ENCODE results near the gene CFAP57. TPM values are rescaled to one million over a fixed set of nuclear protein-coding genes. Genes with fewer than 3 reads are reported as not detected.
"Not testable (repeated sequence)": the region's sequence is repeated elsewhere in the genome, so short reads cannot be mapped to it uniquely, and the experiment has no call there.

CFAP57 gene
- total RNA-seq, 1 experiment from 2014 or later, result 0.38 TPM

- peak; percentile 84 for DNase-seq (ENCODE audit: low spot score)
Observed at GRCh38 chr1:43172527-43172972, 420 bp downstream of the CFAP57 start.

GRCh38 chr1:43174873-43175272 lies 2.7 kb downstream of the CFAP57 start:
- no peak for DNase-seq (ENCODE audit: low spot score)

- DNase-seq (ENCODE audit: low spot score), result no peak
Observed at GRCh38 chr1:43177691-43178090, 5.6 kb downstream of the CFAP57 start.

- DNase-seq (ENCODE audit: low spot score), result no peak
Observed at GRCh38 chr1:43184388-43184787, 12.3 kb downstream of the CFAP57 start.

- DNase-seq (ENCODE audit: low spot score), result no peak
Observed at GRCh38 chr1:43184995-43185394, 12.9 kb downstream of the CFAP57 start.

- DNase-seq (ENCODE audit: low spot score), result no peak
Observed at GRCh38 chr1:43188106-43188505, 16.0 kb downstream of the CFAP57 start.

GRCh38 chr1:43194509-43194908 lies 22.4 kb downstream of the CFAP57 start:
- DNase-seq (ENCODE audit: low spot score), result no peak

GRCh38 chr1:43197343-43198127 lies 25.4 kb downstream of the CFAP57 start:
- no peak for DNase-seq (ENCODE audit: low spot score)

GRCh38 chr1:43199093-43199726 lies 27.1 kb downstream of the CFAP57 start:
- DNase-seq (ENCODE audit: low spot score), result no peak

- no peak for DNase-seq (ENCODE audit: low spot score)
Observed at GRCh38 chr1:43203859-43204258, 31.7 kb downstream of the CFAP57 start.

GRCh38 chr1:43204394-43204793 lies 32.3 kb downstream of the CFAP57 start:
- no peak for DNase-seq (ENCODE audit: low spot score)

- peak; percentile 10 for DNase-seq (ENCODE audit: low spot score)
Observed at GRCh38 chr1:43205671-43206070, 33.5 kb downstream of the CFAP57 start.

- peak; percentile 63 for DNase-seq (ENCODE audit: low spot score)
Observed at GRCh38 chr1:43206600-43207228, 34.6 kb downstream of the CFAP57 start.

- no peak for DNase-seq (ENCODE audit: low spot score)
Observed at GRCh38 chr1:43207229-43207853, 35.2 kb downstream of the CFAP57 start.

GRCh38 chr1:43208277-43208676 lies 36.1 kb downstream of the CFAP57 start:
- DNase-seq (ENCODE audit: low spot score), result not testable (repeated sequence)

- DNase-seq (ENCODE audit: low spot score), result no peak
Observed at GRCh38 chr1:43214501-43215444, 42.6 kb downstream of the CFAP57 start.

GRCh38 chr1:43217747-43218146 lies 45.6 kb downstream of the CFAP57 start:
- no peak for DNase-seq (ENCODE audit: low spot score)

GRCh38 chr1:43220905-43221778 lies 49.0 kb downstream of the CFAP57 start:
- no peak for DNase-seq (ENCODE audit: low spot score)

- DNase-seq (ENCODE audit: low spot score), result no peak
Observed at GRCh38 chr1:43221797-43222196, 49.7 kb downstream of the CFAP57 start.

- DNase-seq (ENCODE audit: low spot score), result no peak
Observed at GRCh38 chr1:43222879-43223278, 50.7 kb downstream of the CFAP57 start.
